ENCODE data around the gene CBFA2T3. TPM values are rescaled to one million over a fixed set of nuclear protein-coding genes. Genes with fewer than 3 reads are reported as not detected.

Gene CBFA2T3
- total RNA-seq, 2 experiments from 2014 or later = 0.21 TPM; not detected in 1

DNA sequence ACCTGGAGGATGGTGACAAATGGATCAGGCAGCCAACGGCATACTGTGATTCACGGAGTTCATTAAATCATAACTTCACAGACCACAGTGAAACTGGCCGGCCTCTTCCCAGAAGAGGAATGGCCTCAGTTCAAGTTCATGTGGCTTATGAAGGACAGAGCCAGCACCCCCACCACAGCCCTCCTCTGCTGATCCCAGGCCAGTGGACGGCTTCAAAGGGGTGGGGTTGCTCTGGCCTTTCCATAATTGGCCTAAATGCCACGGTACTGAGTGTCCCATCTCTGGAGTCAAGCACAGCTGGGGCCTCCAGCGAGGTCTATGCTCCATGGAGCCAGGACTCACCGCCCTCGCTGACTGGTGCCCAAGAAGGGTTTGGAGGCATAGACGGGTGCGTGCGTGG lies 141.6 kb downstream of the CBFA2T3 start:
- ATAC-seq = no peak
- H3K36me3 Mint-ChIP-seq = no peaks in the 10 kb centered on the region
- H3K27ac Mint-ChIP-seq = no peak overlapping the region
- no peaks in the 10 kb centered on the region for H3K9me3 Mint-ChIP-seq (ENCODE audit: low read depth)
- H3K4me3 Mint-ChIP-seq = no peak overlapping the region
- H3K27me3 Mint-ChIP-seq = no peaks in the 10 kb centered on the region
- H3K4me1 Mint-ChIP-seq = no peaks in the 10 kb centered on the region
- CTCF ChIA-PET = no interaction called here
- no peak for DNase-seq

DNA sequence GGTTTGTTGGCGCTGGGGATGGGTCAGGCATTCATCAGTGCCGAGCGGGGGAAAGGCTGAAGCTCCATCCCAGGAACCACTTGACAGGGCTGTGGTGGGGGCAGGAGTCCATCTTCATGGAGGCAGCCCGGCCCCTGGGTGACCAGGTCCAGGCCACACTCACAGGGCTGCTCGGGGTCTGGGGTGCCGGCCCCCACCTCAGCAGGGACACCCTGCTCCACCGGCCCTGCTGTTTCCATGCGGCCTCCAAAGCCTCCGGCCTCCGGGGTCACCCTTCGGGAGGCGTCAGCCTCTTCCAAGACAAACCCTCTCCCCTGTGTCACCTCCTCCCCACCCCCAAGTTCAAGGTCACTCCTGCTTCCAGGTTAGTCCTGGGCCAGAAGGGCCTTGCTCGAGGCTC lies 142.3 kb downstream of the CBFA2T3 start:
- no peaks in the 10 kb centered on the region for H3K27me3 Mint-ChIP-seq
- ATAC-seq (no peak), DNase-seq (no peak)
- H3K27ac Mint-ChIP-seq = no peak overlapping the region
- H3K36me3 Mint-ChIP-seq = no peaks in the 10 kb centered on the region
- CTCF ChIA-PET = no interaction called here
- H3K4me1 Mint-ChIP-seq = no peaks in the 10 kb centered on the region
- H3K4me3 Mint-ChIP-seq = no peak overlapping the region
- H3K9me3 Mint-ChIP-seq (ENCODE audit: low read depth) = no peaks in the 10 kb centered on the region

GRCh38 chr16:88833086-88833485 lies 143.9 kb downstream of the CBFA2T3 start:
- CTCF ChIA-PET = no interaction called here
- H3K4me1 Mint-ChIP-seq = no peaks in the 10 kb centered on the region
- no peak for ATAC-seq
- H3K9me3 Mint-ChIP-seq (ENCODE audit: low read depth) = no peaks in the 10 kb centered on the region
- no peak overlapping the region for H3K27ac Mint-ChIP-seq
- no peak overlapping the region for H3K4me3 Mint-ChIP-seq
- no peak for DNase-seq
- H3K36me3 Mint-ChIP-seq = no peaks in the 10 kb centered on the region
- H3K27me3 Mint-ChIP-seq = no peaks in the 10 kb centered on the region

- ATAC-seq = no peak
- DNase-seq = no peak
- Mint-ChIP-seq H3K36me3 (no peaks in the 10 kb centered on the region), H3K27me3 (no peaks in the 10 kb centered on the region), H3K9me3 (ENCODE audit: low read depth) (no peaks in the 10 kb centered on the region), H3K4me1 (no peaks in the 10 kb centered on the region), H3K4me3 (no peak overlapping the region), H3K27ac (no peak overlapping the region)
- CTCF ChIA-PET = no interaction called here
These were observed 145.2 kb downstream of the CBFA2T3 start for GRCh38 chr16:88831838-88832237.

GRCh38 chr16:88830783-88831182 lies 146.2 kb downstream of the CBFA2T3 start:
- Mint-ChIP-seq H3K27ac (no peak overlapping the region), H3K4me3 (no peak overlapping the region), H3K36me3 (no peaks in the 10 kb centered on the region), H3K27me3 (no peaks in the 10 kb centered on the region), H3K9me3 (ENCODE audit: low read depth) (no peaks in the 10 kb centered on the region), H3K4me1 (no peaks in the 10 kb centered on the region)
- DNase-seq (no peak), ATAC-seq (no peak)
- CTCF ChIA-PET = no interaction called here

DNA sequence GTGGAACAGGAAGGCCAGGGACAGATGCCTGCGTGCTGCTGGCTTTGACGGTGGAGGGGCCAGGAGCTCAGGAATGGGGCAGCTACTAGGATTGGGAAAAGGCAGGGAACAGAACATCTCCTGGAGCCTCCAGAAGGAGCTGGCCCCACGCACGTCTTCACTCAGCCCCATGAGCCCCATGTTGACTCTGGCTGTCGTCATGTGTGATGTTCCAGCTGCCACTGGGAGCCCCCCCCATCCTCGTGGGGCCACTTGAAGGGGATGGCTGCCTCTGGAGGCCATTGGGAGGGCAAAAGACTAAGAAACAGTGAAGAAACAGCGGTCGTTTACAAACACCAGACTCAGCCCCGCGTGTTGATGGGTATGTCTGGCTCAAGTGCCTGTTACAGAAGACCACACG lies 146.7 kb downstream of the CBFA2T3 start:
- no peak for DNase-seq
- H3K9me3 Mint-ChIP-seq (ENCODE audit: low read depth) = no peaks in the 10 kb centered on the region
- no peaks in the 10 kb centered on the region for H3K27me3 Mint-ChIP-seq
- H3K36me3 Mint-ChIP-seq = no peaks in the 10 kb centered on the region
- no peaks in the 10 kb centered on the region for H3K4me1 Mint-ChIP-seq
- no peak overlapping the region for H3K4me3 Mint-ChIP-seq
- H3K27ac Mint-ChIP-seq = no peak overlapping the region
- CTCF ChIA-PET = interaction anchor here (0.7 kb wide), 1 partner anchor 28 kb away, joined by 3 read pairs; no protein-coding TSS in a partner anchor
- no peak for ATAC-seq

DNA sequence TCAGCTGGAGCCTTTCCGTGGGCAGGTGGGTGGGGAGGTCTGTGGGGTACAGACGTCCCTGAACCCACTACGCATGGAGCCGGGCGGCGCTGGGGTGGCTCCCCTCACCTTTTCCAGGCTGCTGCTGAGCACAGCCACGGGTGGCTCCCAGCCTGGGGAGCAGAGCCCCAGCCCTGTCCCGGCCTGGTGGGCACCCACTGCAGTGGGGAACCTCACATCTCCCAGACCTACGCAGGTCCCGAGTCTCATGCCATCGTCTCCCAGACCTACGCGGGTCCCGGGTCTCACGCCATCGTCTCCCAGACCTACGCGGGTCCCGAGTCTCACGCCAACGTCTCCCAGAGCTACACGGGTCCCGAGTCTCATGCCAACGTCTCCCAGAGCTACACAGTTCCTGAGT lies 148.3 kb downstream of the CBFA2T3 start:
- Mint-ChIP-seq H3K4me3 (no peak overlapping the region), H3K9me3 (ENCODE audit: low read depth) (no peaks in the 10 kb centered on the region), H3K4me1 (no peaks in the 10 kb centered on the region), H3K27ac (no peak overlapping the region), H3K27me3 (no peaks in the 10 kb centered on the region), H3K36me3 (no peaks in the 10 kb centered on the region)
- CTCF ChIA-PET = interaction anchor here (1.4 kb wide), 1 partner anchor 17 kb away, joined by 4 read pairs; the partner anchor contains the start of gene APRT
- no peak for DNase-seq
- no peak for ATAC-seq

DNA sequence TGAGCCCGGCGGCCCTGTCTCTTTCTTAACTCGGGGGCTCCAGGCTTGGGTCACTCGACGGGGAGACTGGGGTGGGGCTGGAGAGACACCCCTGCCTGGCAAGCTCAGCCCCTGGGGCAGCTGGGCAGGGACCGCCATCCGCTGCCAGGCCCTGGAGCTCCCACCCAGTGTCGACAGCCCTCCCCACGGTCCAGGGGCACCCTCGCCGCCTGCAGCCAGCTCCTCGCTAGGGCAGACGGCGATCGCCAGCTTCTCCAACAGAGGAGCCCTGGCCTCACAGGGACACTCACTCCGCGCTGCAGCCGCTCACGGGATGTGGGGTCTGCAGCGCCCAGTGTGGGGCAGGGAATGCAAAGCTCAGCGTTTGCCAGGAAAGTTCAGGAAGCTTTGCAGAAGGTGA lies 149.3 kb downstream of the CBFA2T3 start:
- ATAC-seq (no peak), DNase-seq (no peak)
- Mint-ChIP-seq H3K4me1 (no peaks in the 10 kb centered on the region), H3K36me3 (no peaks in the 10 kb centered on the region), H3K27ac (no peak overlapping the region), H3K27me3 (no peaks in the 10 kb centered on the region), H3K4me3 (no peak overlapping the region), H3K9me3 (ENCODE audit: low read depth) (no peaks in the 10 kb centered on the region)
- CTCF ChIA-PET = interaction anchor here (0.6 to 1.4 kb wide), 3 partner anchors 9 to 1247 kb away, joined by 3 to 4 read pairs (median 4); partner anchors contain the start of gene APRT

DNA sequence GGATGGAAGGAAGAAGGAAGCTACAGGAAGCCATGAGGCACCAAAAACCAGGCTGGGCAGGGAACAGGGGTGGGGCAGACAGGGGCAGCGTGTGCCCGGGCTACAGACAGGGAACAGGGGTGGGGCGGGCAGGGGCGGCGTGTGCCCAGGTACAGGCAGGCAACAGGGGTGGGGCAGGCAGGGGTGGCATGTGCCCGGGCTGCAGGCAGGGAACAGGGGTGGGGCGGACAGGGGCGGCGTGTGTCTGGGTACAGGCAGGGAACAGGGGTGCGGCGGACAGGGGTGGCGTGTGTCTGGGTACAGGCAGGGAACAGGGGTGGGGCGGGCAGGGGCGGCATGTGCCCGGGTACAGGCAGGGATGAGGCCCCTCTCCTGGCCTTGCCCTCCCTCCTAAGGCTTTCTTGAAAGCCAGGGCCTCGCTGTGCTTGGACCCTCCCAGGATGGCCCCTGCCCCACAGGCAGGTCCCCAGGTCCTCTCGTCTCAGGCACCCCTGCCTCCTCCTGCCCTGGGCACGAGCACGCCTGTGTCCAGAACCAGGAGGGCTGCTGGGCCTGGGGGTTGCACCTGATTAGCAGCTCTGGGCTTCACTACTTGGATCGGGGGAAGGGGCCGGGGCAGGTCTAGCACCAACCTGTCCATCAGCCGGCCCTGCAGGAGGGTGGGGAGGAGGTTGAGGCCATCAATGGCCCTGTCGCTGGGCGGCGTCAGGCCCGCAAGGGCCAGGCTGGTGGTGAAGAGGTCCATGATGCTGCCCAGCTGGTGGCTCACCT lies 150.8 kb downstream of the CBFA2T3 start:
- ATAC-seq (no peak), DNase-seq (no peak)
- CTCF ChIA-PET = no interaction called here
- Mint-ChIP-seq H3K9me3 (ENCODE audit: low read depth) (no peaks in the 10 kb centered on the region), H3K27ac (no peak overlapping the region), H3K4me3 (no peak overlapping the region), H3K4me1 (no peaks in the 10 kb centered on the region), H3K36me3 (no peaks in the 10 kb centered on the region), H3K27me3 (no peaks in the 10 kb centered on the region)

- Mint-ChIP-seq H3K27me3 (no peaks in the 10 kb centered on the region), H3K9me3 (ENCODE audit: low read depth) (no peaks in the 10 kb centered on the region), H3K4me1 (no peaks in the 10 kb centered on the region), H3K4me3 (no peak overlapping the region), H3K36me3 (no peaks in the 10 kb centered on the region), H3K27ac (no peak overlapping the region)
- no peak for ATAC-seq
- CTCF ChIA-PET = no interaction called here
- no peak for DNase-seq
These were observed 151.9 kb downstream of the CBFA2T3 start for GRCh38 chr16:88825146-88825545.

Other genes starting within 250 kb of the CBFA2T3 start
- 100 to 1,000 TPM; 269 to 347 TPM for gene PIEZO1, start 192.0 kb downstream of the CBFA2T3 start, total RNA-seq
- gene CDT1, start 173.4 kb downstream of the CBFA2T3 start, total RNA-seq = 100 to 1,000 TPM; 124 to 191 TPM
- 100 to 1,000 TPM; 127 to 148 TPM for gene APRT, start 165.3 kb downstream of the CBFA2T3 start, total RNA-seq
- 10 to 100 TPM; 30.8 to 38.8 TPM for gene GALNS, start 120.3 kb downstream of the CBFA2T3 start, total RNA-seq
- 10 to 100 TPM; 49.2 to 51.3 TPM for gene TRAPPC2L, start 120.1 kb downstream of the CBFA2T3 start, total RNA-seq
- not detected for gene PABPN1L, start 110.5 kb downstream of the CBFA2T3 start, total RNA-seq
- 10 to 100 TPM; 43.6 to 56.7 TPM for gene ACSF3, start 116.6 kb upstream of the CBFA2T3 start, total RNA-seq
- gene CDH15, start 194.5 kb upstream of the CBFA2T3 start, total RNA-seq = not detected
- not detected for gene SLC22A31, start 223.3 kb upstream of the CBFA2T3 start, total RNA-seq
- 1 to 10 TPM; 8.1 to 9.3 TPM for gene ZNF778, start 240.5 kb upstream of the CBFA2T3 start, total RNA-seq